ENCODE measurements around the gene ZBTB7A. TPM values are rescaled to one million over a fixed set of nuclear protein-coding genes. Genes with fewer than 3 reads are reported as not detected.

The ZBTB7A gene
- total RNA-seq, 2 donors from 2014 or later, result 77.1 to 87.3 TPM

DNA sequence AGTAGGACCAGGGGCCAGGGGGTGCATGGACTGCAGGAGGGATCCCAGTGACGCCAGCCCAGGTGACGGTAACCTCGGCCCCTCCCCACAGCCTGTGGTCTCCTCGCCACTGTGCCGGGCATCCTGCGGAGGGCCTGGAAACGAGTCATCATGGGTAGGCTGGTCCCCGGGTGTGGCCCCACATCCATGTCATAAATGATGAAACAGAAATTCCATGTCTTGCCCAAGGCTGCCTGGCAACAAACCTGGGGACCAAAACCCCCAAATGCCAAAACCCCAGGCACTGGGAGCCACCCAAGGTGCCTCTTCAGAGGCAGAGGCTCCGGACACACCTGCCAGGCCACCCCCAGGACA, 36.4 kb upstream of the ZBTB7A start:
- WGBS, result 83% methylated on average over 9 of the region's 9 CpGs
- Histone ChIP-seq H3K4me1 (replicated peaks) (no peaks in the 10 kb centered on the region), H3K4me3 (no peak overlapping the region), H3K27me3 (replicated peaks; ENCODE audit: insufficient read depth) (no peaks in the 10 kb centered on the region), H3K9me3 (no peaks in the 10 kb centered on the region), H3K36me3 (peaks cover 0 to 28% of the 10 kb centered on the region in 2 donors), H3K27ac (no peak overlapping the region)
- DNase-seq (ENCODE audit: low spot score), result no peak
- intact Hi-C loops (cut with DNase I), result no loop called here
- TF ChIP-seq POLR2AphosphoS5 (IDR thresholded peaks at IDR 0.05), result no peak
- TF ChIP-seq CTCF (IDR thresholded peaks at IDR 0.05), result no peak
- TF ChIP-seq POLR2A (IDR thresholded peaks at IDR 0.05), result no peak

GRCh38 chr19:4102339-4103079, 35.8 kb upstream of the ZBTB7A start:
- H3K27me3 ChIP-seq (replicated peaks; ENCODE audit: insufficient read depth), result no peaks in the 10 kb centered on the region
- no peak for DNase-seq (ENCODE audit: low spot score)
- H3K4me3 ChIP-seq, result no peak overlapping the region
- no peak overlapping the region for H3K27ac ChIP-seq
- TF ChIP-seq CTCF (IDR thresholded peaks at IDR 0.05) (no peak), POLR2A (IDR thresholded peaks at IDR 0.05) (no peak), POLR2AphosphoS5 (IDR thresholded peaks at IDR 0.05) (no peak)
- intact Hi-C loops (cut with DNase I), result no loop called here
- 90% methylated on average over 32 of the region's 53 CpGs for WGBS
- H3K9me3 ChIP-seq, result no peaks in the 10 kb centered on the region
- peaks cover 0 to 28% of the 10 kb centered on the region in 2 donors for H3K36me3 ChIP-seq
- no peaks in the 10 kb centered on the region for H3K4me1 ChIP-seq (replicated peaks)

DNA sequence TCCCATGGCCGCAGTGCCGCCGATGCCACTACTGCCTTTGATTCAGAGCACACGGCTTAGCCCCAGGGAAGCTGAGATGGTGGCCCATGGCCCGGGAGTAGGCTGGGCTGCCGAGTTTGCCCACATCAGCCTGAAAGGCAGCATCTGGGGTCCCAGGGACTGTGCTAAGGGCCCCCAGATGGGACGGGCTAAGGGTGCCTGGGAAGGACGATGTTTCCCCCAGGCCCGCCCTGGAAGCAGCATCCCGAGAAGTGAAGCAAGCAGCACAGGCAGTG, 34.7 kb upstream of the ZBTB7A start:
- WGBS, result 93% methylated on average over 10 of the region's 10 CpGs
- DNase-seq (ENCODE audit: low spot score), result no peak
- intact Hi-C loops (cut with DNase I), result no loop called here
- TF ChIP-seq CTCF (IDR thresholded peaks at IDR 0.05) (no peak), POLR2AphosphoS5 (IDR thresholded peaks at IDR 0.05) (no peak), POLR2A (IDR thresholded peaks at IDR 0.05) (no peak)
- Histone ChIP-seq H3K27ac (no peak overlapping the region), H3K4me1 (replicated peaks) (no peaks in the 10 kb centered on the region), H3K4me3 (no peak overlapping the region), H3K27me3 (replicated peaks; ENCODE audit: insufficient read depth) (no peaks in the 10 kb centered on the region), H3K9me3 (no peaks in the 10 kb centered on the region), H3K36me3 (peaks cover 0 to 23% of the 10 kb centered on the region in 2 donors)

- Histone ChIP-seq H3K4me1 (replicated peaks) (no peaks in the 10 kb centered on the region), H3K4me3 (no peak overlapping the region), H3K27me3 (replicated peaks; ENCODE audit: insufficient read depth) (no peaks in the 10 kb centered on the region), H3K27ac (no peak overlapping the region), H3K9me3 (no peaks in the 10 kb centered on the region), H3K36me3 (peaks cover 0 to 23% of the 10 kb centered on the region in 2 donors)
- intact Hi-C loops (cut with DNase I), result no loop called here
- WGBS, result 91% methylated on average over 35 of the region's 38 CpGs
- TF ChIP-seq CTCF (IDR thresholded peaks at IDR 0.05) (no peak), POLR2AphosphoS5 (IDR thresholded peaks at IDR 0.05) (no peak), POLR2A (IDR thresholded peaks at IDR 0.05) (no peak)
- DNase-seq (ENCODE audit: low spot score), result no peak
These were observed 34.2 kb upstream of the ZBTB7A start for GRCh38 chr19:4100647-4101495.
